ENCODE measurements around the gene CNGA1.
"Not testable (repeated sequence)": the region's sequence is repeated elsewhere in the genome, so short reads cannot be mapped to it uniquely, and the experiment has no call there.

GRCh38 chr4:47923261-47923608, 93.2 kb downstream of the CNGA1 start:
- not testable (repeated sequence) for TF ChIP-seq CTCF, POLR2A (IDR thresholded peaks at IDR 0.05)
